Adrenal gland (tissue), 5 donors: ENCODE measurements around the gene GMDS.

Source experiments
- POLR2A ChIP-seq, 2 donors: fragments of 450-650 bp; IDR thresholded peaks; one replicate each; pipeline ENCODE4 v1.6.1; 2017; ENCODE audit warnings: antibody characterized with exemption in 2 of 2, mild to moderate bottlenecking in 2 of 2, moderate library complexity in 1 of 2
- TF ChIP-seq, protein P1 (sequence below), 6 experiments: fragments of 450-650 bp in 4 of 6; fragments of 200-600 bp in 2 of 6; sonication (generic) in 1 of 6; IDR thresholded peaks; 1 replicate in 5 of 6; 2 replicates in 1 of 6; pipeline versions ENCODE4 v1.5.1 to v1.8.0; 2016 to 2021; ENCODE audit warnings: antibody characterized with exemption in 6 of 6, mild to moderate bottlenecking in 2 of 6, moderate library complexity in 1 of 6
- donor health status: DM: no; HTN: no; CAD: no.

- no peak for TF ChIP-seq POLR2A (IDR thresholded peaks at IDR 0.05)
- TF ChIP-seq, protein P1, sequence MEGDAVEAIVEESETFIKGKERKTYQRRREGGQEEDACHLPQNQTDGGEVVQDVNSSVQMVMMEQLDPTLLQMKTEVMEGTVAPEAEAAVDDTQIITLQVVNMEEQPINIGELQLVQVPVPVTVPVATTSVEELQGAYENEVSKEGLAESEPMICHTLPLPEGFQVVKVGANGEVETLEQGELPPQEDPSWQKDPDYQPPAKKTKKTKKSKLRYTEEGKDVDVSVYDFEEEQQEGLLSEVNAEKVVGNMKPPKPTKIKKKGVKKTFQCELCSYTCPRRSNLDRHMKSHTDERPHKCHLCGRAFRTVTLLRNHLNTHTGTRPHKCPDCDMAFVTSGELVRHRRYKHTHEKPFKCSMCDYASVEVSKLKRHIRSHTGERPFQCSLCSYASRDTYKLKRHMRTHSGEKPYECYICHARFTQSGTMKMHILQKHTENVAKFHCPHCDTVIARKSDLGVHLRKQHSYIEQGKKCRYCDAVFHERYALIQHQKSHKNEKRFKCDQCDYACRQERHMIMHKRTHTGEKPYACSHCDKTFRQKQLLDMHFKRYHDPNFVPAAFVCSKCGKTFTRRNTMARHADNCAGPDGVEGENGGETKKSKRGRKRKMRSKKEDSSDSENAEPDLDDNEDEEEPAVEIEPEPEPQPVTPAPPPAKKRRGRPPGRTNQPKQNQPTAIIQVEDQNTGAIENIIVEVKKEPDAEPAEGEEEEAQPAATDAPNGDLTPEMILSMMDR (IDR thresholded peaks at IDR 0.05), result no peak
Measured at GRCh38 chr6:2035826-2036709, 209.3 kb downstream of the GMDS start.
